ENCODE measurements around the gene PTPN21.
A peak's percentile ranks its signal among the peaks of the same experiment; 100 is the strongest.

PTPN21 gene

DNA sequence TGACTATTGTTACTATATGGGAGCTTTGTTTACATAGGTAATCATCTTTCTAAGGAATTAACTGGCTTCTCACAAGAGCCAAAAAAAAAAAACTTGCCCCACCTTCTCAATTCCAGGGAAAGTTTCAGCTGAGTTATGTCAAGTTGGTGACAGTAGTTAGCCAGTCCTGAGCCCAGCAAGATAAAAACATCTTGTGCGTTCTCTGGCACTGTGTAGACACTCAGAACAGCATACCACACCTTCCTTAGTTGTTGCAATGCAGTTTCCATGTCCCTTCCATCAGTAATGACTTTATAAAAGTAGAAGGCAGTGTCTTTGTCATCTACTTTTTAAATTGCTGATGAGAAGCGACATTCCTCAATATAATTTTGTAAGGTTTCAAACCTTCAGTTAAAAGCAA is 50.2 kb downstream of the PTPN21 start:
- DNase-seq (ENCODE audit: low read depth) = no peak

DNA sequence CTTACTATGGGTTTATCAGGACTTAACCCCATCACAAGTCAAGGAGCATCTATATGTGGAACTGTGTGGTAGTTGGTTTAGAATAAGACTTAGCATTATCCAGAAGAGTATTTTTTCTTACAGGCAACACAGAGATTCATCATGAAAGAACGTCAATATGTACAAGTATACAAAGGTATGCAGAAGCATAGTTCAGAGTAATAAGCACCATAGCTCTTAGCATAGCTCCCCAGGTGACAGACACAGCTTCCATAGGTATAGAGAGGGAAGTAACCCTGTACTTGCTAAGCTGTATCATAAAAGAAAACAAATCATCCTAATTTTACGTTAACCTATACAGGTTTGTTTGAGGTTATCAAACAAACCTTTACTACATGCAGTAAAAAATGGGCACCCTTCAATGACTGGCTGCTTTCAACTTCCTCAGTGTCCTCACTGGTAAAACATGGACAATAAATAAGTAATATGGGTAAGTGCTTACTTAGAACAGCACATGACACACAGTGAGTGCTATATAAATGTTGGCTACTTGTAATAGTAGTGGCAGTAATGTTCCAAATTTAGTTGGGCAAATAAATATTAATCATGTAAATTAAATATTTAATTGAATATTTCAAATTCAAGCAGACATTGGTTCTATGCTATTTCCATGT is 50.9 kb downstream of the PTPN21 start:
- no peak for DNase-seq (ENCODE audit: low read depth)

DNA sequence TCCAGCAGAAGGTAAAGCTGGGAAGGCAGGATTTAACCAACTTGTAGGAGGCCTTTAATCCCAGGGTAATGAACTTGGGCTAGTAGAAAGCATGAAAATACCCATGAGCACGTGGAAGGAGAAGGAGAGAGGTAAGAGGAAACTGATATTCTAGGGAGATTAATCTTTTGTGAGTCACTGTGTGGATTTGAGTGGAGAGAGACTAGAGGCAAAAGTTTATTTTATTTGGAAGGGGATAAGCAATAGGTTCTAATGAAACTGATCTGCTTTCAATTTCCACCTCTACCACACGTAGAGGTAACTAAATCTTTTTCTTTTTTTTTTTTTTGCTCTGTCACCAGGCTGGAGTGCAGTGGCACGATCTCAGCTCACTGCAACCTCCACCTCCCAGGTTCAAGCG is 52.1 kb downstream of the PTPN21 start:
- no peak for DNase-seq (ENCODE audit: low read depth)

DNA sequence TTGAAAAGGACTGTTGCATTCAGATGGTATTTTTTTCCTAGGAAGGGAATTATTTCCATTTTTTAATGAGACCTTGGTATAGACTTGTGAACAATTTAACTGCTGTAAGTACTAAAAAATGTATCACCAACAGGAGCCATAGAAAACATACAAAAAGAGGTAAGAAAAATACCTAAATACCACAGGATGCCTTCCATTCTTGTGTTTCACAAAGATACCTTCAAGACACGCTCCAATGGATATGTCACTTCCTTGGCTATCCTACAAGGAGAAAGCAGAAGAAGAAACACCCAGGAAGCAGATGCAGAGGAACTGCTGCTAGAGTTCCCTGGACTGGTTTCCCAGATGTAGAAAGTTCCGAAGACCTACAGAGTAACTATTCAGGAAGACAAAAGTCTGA is 54.2 kb downstream of the PTPN21 start:
- DNase-seq (ENCODE audit: low read depth) = no peak

DNA sequence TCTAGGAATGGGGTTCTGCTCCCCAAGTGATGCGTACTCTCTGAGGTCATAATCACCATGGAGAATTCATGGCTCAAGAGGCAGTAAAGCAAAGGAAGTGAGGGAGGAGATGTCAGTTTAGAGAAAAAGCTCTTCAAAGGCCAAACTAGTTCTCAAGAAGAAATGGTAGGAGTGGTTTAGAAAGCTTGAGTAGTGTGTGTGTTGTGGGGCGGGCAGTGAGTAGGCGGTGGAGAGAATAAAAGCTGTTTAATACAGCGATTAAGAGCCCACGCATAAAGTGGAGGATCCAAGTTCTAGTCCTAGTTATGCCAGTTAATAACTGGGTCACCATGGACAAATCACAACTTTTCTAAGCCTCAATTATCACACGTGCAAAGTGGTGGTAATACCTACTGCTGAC is 55.6 kb downstream of the PTPN21 start:
- no peak for DNase-seq (ENCODE audit: low read depth)

DNA sequence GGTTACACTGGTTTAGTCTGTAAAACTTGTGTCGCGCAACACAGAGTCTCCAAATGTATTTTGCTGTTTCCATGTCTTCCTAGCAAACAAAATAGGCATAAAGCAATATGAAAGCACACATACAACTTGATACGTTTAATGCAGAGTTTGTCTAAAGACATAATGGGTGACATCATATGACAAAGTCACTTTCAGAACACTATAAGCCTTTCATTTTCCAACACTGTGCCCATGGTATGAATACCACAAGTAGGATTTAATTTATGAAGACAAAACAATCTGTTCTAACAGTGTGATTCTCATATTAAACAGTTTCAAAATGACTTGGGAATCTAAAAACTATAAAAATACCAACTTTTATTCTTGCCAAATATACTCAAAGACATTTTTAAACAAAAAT is 58.4 kb downstream of the PTPN21 start:
- no peak for DNase-seq (ENCODE audit: low read depth)

DNA sequence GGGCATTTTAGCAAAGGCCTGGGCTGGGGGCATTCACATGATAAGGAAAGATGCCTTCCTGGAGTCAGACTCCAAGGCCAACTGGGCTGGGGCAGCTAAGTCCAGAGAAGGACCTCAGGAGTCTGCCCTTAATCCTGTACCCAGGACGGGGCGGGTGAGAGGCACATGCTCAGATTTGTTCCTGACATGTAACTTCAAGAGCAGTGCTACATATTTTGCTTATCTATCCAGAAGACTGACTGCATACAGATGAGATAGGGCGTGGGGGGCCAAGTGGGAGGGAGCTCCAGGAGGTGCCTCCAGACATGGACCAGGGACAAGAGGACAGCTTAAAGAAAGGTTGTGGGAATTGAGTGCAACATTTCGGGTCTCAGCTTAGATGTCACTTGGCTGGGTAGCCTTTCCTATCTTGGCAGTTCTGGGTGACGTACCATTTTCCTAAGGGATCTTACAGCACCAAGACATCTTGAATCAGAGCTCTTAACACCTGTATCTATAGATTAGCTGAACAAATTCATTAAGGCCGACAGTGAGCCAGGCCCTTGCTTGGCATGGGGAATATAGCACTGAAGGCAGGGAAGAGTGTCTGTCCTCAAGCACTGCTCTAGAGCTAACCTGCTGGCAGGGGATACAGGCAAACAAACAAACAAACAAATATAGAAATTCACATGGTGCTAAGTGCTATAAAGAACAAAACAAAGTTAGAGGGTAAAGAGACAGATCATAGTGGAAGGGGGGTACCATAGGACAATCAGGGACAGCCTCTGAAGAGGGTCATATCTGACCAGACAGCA is 61.2 kb downstream of the PTPN21 start:
- no peak for DNase-seq (ENCODE audit: low read depth)

DNA sequence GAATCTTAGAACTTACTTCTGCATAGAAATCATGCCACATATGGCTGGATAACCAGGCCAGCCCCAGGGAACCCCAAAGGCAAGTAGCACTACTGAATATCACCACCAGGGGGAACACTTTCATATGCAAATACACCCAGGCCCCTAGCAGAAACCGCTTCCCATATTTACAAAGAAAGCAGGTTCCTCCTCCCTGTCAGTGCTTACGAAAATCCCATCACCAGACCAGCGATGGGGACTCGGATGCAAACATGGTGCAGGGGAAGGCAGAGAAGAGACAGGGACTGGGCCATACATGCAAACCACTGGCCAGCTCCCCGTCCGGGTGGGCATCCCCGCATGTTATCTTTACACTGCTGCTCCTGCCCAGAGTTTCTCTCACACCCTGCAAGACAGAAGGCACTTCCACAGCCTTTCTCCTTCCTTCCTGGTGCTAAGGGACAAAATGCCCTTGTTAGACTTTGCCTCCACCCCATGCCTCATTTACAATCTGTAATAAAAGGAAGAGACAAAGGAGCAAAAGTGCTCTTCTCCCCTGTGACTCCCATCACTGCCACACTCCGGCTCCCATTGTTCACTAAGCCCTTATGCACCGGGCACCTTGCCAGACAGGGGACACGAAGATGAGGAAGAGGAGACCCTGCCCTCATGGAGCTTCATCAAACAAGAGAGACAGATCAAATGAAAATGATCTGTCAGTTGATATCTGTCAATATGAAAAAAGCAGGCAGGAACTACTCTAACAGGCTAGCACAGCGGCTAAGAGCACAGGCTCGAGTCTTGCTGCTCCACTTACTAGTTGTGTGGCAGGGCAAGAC is 62.3 kb downstream of the PTPN21 start:
- peak; percentile 14 for DNase-seq (ENCODE audit: low read depth)

DNA sequence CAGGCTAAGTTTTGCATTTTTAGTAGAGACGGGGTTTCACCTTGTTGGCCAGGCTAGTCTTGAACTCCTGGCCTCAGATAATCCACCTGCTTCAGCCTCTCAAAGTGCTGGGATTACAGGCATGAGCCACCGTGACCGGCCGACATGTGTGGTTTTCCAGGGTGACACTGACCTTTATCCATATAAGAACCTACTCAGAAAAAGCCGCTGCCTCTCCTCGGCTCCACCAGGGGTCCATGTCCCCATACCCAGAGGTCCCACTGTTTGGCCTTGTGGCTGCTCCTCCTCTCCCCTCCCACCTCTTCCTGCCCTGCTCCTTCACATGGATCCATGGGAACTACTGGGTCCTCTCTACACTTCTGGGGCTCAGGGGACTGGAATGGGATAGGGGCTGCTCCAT is 64.6 kb downstream of the PTPN21 start:
- DNase-seq (ENCODE audit: low read depth) = no peak

DNA sequence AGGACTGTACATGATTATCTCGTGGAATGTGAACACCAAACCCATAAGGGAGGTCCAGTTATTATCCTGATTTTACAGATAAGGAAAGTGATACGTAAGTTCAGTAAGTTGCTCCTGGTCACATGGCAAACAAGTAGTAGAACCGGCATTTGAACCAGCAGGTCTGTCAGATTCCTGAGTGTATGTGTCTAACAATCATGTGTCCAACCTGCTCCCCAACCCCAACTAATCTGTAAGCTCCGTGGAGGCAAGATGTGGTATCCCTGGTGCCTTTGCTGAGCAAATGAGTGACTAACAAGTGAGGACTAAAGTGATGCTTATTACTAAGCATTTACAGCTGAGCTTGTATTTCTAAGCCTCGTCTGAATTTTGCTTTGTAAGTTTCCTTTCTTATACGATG is 65.9 kb downstream of the PTPN21 start:
- DNase-seq (ENCODE audit: low read depth) = no peak

DNA sequence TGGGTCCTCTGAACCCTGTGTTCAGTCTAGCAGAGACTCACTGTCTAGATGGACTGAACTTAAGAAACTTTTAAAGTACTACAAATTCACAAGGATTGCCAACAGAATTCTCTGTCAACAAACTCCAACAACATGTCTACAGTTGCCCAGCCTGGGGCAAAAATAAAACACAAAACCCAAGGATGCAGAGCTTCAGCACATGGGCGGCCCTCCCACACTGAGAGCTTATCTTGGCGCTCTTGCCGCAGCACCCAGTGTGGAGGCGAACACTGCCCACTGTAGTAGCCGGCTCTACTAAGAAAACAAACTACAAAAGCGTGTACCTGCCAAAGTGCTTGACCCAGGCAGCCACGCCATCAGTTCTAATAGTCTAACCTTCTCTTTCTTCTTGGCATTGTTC is 66.7 kb downstream of the PTPN21 start:
- no peak for DNase-seq (ENCODE audit: low read depth)

DNA sequence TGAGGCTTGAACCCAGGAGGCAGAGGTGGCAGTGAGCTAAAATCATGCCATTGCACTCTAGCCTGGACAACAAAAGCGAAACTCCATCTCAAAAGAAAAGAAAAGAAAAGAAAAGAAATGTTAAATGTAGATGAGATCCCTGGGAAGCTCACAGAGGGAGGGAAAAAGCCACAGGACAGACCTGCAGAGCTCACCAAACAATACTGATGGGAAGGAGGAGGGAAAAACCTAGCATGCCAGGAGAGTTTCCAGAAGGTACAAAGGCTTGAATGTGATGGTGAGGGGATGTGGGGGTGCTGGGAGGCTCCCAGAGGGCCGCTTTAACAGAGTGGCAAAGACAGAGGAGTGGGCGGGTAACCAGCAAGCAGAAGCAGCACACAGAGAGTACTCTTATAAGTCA is 72.3 kb downstream of the PTPN21 start:
- DNase-seq (ENCODE audit: low read depth) = no peak

DNA sequence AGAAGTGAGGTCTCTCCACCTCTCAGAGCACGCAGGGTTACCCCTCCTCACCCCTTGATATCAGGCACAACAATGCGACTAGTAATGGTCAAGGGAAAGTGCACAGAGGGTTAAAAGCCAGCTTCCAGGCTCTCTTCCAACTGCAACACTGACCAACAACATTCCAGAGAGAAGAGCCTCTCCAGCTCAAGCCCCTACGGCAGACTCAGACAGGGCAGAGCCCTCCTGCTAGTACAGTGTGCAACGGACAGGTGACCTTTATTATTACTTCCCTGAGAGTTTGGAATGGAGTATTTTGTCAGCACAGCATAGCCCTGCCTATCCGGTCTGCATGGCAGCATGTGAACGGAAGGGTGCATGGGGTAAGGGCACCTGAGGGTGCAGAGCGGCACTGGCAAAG is 73.0 kb downstream of the PTPN21 start:
- DNase-seq (ENCODE audit: low read depth) = no peak

DNA sequence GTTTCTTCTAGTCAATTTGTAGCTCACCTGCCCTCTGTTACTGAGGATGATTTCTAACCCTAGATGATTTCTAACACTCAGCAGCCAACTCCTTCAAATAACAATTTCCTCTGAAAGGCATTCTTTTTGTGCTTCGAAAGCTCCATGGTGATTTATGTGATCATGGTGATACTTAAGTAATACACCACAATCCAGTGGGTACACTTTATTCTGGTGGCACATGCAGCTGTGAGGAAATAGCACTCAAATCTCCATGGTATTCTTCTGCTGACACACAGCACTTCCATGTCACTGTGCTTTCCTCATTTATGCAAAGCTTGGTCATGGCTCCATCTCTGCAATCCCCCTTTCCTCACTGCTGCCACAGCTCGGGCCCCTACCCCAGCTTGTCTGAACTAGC is 73.7 kb downstream of the PTPN21 start:
- no peak for DNase-seq (ENCODE audit: low read depth)

DNA sequence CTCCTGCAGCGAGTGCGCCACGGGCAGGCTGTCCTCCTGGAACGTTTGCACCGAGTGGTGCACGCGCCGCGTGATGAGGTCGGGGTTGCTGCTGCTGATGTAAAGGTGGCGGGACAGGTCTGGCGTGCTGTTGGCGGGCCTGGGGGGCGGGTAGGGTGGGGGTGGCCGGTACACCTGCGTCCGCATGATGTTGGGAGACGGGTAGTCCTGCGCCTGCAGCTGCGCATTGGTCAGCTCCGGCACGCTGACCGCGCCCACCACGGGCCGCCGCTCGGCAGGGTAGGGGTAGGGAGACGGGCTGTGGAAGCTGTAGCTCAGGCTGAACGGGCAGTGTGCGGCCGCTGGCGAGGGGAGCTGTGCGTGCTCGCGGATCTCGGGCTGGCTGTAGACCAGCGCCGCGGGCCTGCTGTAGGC is 75.2 kb downstream of the PTPN21 start:
- DNase-seq (ENCODE audit: low read depth) = no peak

DNA sequence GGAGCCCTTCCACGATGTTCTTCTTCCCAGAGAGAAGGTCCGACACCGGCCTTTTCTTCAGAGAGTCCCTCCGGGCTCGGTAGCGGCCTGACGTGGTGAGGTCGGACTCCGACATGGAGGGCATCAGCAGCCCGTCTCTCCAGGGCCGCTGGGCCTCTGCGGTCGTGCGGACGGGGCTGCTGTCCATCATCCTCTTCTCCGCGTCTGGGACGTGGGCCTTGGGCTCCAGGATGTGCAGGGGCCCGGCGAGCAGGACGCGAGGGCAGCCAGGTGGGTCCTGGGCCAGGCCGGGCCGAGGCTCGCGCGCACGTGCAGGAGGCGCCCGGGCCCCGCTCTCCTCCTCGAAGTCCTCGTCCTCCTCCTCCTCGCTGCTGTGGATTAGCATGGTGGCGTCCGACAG is 75.9 kb downstream of the PTPN21 start:
- DNase-seq (ENCODE audit: low read depth) = no peak

DNA sequence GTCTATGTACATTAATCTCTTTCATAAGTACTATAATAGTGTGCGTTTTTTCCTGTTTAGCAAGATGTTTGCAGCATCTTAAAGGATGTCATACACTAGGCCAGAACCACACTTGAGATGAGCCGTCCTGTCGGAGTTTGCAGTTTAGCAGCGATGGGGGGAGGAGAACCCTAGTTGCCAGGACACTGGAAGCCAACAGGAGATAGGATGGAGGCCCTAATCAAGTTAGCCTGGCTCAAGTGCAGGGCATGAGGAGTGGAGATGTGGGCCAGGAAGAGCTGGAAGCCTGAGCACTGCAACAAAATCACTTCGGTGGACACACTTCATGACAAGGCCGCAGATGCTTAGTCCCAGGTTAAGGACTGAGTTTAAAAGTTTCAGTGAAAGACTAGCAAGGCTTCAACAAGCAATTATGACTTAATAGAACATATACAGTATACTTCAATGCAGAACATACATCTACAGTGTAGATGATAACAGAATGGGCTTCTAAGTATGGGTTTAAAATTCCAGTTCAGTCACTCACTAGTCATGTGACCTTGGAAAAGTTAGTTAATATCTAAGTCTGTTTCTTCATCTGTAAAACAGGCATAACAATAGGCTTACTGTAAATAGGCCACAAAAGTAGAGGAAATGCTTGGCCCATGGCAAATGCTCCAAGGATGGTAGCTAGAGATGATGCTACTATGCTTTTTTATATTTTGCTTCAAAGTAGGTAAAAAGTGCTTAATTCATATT is 77.1 kb downstream of the PTPN21 start:
- DNase-seq (ENCODE audit: low read depth) = no peak

DNA sequence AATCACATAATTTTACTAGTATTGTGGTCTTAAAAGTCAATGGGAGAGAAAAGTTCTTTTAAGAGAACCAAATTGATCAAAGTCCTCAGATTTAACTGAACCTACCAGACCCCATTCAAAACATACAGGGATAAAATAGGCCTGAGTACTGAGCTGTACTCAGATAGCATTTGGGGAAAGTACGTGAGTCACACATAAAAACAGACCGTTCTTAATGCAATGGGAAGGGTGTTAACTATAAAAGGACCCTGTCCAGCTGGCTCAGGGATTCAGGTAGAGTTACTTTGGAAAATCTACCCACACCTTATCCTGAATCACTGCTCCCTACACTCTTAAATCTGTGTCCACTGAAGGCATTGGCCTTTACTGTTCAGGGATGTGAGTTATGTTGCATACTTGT is 78.0 kb downstream of the PTPN21 start:
- DNase-seq (ENCODE audit: low read depth) = no peak

DNA sequence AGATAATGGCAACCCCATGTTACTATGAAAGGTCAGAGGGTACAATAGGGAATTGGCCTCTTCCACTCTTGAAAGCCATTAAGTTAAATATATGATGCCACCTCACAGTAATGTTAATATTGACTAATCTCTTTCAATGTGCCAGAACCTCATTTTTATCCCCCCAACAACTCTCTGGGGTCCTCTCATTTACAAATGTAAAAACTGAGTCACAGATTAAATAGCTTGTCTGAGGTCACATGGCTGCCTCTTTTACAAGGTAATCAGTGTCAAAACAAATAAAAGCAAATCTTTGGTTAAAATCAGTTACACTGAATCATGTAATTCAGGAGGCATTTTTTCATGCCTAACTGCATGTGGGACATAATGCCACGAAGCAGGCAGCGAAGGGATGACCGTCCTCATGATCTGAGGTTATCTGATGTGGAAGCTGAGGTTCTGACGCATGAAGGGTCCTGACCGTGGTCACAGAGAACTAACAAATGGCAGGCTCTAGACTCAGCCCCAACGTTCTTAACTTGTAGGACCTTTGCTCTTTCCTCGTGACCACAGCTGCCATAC is 78.5 kb downstream of the PTPN21 start:
- no peak for DNase-seq (ENCODE audit: low read depth)

DNA sequence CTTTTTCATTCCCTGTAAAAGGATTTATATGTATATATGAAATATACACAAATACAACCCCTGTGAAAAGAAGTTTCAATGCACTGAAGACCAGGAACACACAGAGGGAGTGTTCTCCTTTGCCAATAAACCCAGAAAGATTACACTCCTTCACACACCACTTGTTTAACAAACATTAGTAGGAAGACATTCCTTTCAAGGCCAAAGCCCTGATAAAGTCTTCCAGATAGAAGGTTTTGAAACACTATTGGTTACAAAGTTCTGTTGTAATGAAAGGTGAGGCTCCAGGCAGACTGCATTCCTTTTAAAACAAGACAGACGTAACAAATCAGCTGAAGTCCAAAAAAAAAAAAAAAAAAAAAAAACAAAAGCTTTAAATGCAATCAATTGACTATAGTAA is 81.0 kb downstream of the PTPN21 start:
- DNase-seq (ENCODE audit: low read depth) = no peak

DNA sequence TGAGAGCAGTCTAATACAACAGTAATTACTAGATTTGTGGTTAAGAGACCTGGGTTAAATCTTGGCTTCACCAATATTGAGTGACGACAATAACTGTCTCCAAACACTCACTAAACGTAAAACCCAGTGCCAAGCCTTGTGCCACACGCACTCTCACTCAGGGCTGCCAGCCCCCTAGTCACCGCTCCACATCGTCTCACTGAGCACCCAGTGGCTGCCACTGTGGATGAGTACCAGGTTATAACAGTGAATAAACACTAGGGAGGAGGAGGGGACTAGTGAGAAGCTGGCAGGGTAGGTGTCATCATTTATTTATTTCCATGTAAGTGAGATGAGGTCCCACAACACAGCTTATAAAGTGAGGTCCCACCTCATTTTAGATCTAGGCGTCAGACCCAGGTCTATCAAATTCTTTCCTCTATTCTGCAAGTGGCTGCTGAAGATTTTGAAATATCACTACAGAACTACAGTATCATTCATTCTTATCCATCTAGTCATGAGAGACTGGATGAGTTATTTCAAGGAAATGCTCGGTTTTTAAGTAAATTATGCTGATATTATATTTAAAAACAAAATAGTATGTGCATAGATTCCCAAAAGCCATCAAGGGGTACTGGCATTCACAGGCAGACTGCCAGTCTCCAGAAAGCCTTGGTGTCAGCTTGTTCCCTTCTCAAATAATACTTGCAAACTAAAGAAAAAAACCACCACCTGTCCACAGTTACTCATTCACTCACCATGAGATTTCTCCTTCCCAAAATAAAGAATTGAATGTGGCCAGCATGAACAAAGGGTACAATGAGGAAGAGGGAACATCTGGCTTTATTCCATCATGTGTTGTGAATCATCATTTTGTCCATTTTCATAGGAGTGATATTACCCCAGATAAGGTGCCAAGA is 84.0 kb downstream of the PTPN21 start:
- DNase-seq (ENCODE audit: low read depth) = no peak
